SK-N-SH (cell line): ENCODE measurements around the gene MYL1. TPM values are rescaled to one million over a fixed set of nuclear protein-coding genes. Genes with fewer than 3 reads are reported as not detected.

Experiments
- CTCF ChIA-PET: fragments of 300-600, 350-600 bp; formaldehyde crosslinking; extraction: SDS; loops from one replicate; lab custom pipeline; 2021; lab: Yijun Ruan, JAX
- POLR2A ChIA-PET: fragments of 350-600 bp; sonication (Branson Sonifier 250); formaldehyde crosslinking; extraction: SDS; loops from one replicate; lab custom pipeline; 2020; ENCODE audit warnings: antibody characterized with exemption, inconsistent platforms; lab: Yijun Ruan, JAX
- DNase-seq: peaks from one replicate; pipeline ENCODE4 v3.0.0; 2012
- H2AFZ ChIP-seq: fragments of 200-600 bp; sonication (generic); 2 replicates; pipeline ENCODE4 v1.8.1; 2016; ENCODE audit warnings: antibody characterized with exemption, mild to moderate bottlenecking, low read depth
- H3F3A ChIP-seq: fragments of 200-600 bp; sonication (generic); replicated peaks from 2 replicates; pipeline ENCODE3; 2016; ENCODE audit warnings: antibody characterized with exemption, mild to moderate bottlenecking; ENCODE audit not compliant: insufficient read depth
- H3K27ac ChIP-seq, 2 experiments: fragments of 200-500 bp in 1 of 2; fragments of 200-600 bp in 1 of 2; sonication (Bioruptor generic) in 1 of 2; sonication (generic), shearing (Covaris generic) in 1 of 2; 2 replicates each; pipeline versions ENCODE4 v1.5.1 to v1.6.1; 2014 to 2016; ENCODE audit warnings: low read depth in 2 of 2, inconsistent platforms in 1 of 2, low read length in 1 of 2, mild to moderate bottlenecking in 1 of 2, mixed read lengths in 1 of 2
- H3K27me3 ChIP-seq: fragments of 200-600 bp; sonication (generic), shearing (Covaris generic); 2 replicates; pipeline ENCODE4 v1.6.1; 2016; ENCODE audit warnings: mixed run types; ENCODE audit not compliant: insufficient read depth
- H3K36me3 ChIP-seq, 2 experiments: fragments of 200-500 bp in 1 of 2; fragments of 200-600 bp in 1 of 2; sonication (Bioruptor generic) in 1 of 2; sonication (generic) in 1 of 2; replicated peaks in 1 of 2; 2 replicates each; pipeline versions ENCODE3 to v1.5.1; 2014 to 2016; ENCODE audit warnings: low read length in 1 of 2, mild to moderate bottlenecking in 1 of 2; ENCODE audit not compliant: insufficient read depth in 2 of 2, control insufficient read depth in 1 of 2
- H3K4me1 ChIP-seq, 2 experiments: fragments of 200-500 bp in 1 of 2; fragments of 200-600 bp in 1 of 2; sonication (Bioruptor generic) in 1 of 2; sonication (generic), shearing (Covaris generic) in 1 of 2; 2 replicates each; pipeline versions ENCODE4 v1.5.1 to v1.6.1; 2014 to 2016; ENCODE audit warnings: low read depth in 1 of 2, low read length in 1 of 2, mixed run types in 1 of 2; ENCODE audit not compliant: insufficient read depth in 2 of 2, control insufficient read depth in 1 of 2
- H3K4me2 ChIP-seq: fragments of 200-600 bp; sonication (generic), shearing (Covaris generic); 2 replicates; pipeline ENCODE4 v1.6.1; 2017; ENCODE audit warnings: mixed run types
- H3K4me3 ChIP-seq, 2 experiments: fragments of 200-500 bp in 1 of 2; fragments of 200-600 bp in 1 of 2; sonication (Bioruptor generic) in 1 of 2; sonication (generic), shearing (Covaris generic) in 1 of 2; 2 replicates each; pipeline versions ENCODE4 v1.5.1 to v1.8.1; 2014 to 2016; ENCODE audit warnings: low read depth in 2 of 2, inconsistent platforms in 1 of 2, low read length in 1 of 2, mild to moderate bottlenecking in 1 of 2, mixed read lengths in 1 of 2, moderate library complexity in 1 of 2
- H3K79me2 ChIP-seq: fragments of 200-600 bp; sonication (generic); 2 replicates; pipeline ENCODE4 v1.8.1; 2017; ENCODE audit warnings: mild to moderate bottlenecking; ENCODE audit not compliant: insufficient read depth
- H3K9ac ChIP-seq: fragments of 200-600 bp; sonication (generic); 2 replicates; pipeline ENCODE4 v1.6.1; 2017; ENCODE audit warnings: mixed run types
- H3K9me2 ChIP-seq: fragments of 200-600 bp; sonication (generic); 2 replicates; pipeline ENCODE4 v1.6.1; 2017; ENCODE audit warnings: mixed run types
- H3K9me3 ChIP-seq: fragments of 200-600 bp; sonication (generic); 2 replicates; pipeline ENCODE4 v1.6.1; 2017; ENCODE audit warnings: mixed run types, mild to moderate bottlenecking, moderate library complexity
- H4K20me1 ChIP-seq: fragments of 200-600 bp; sonication (generic); 2 replicates; pipeline ENCODE4 v1.6.1; 2017; ENCODE audit warnings: mild to moderate bottlenecking, mixed run types; ENCODE audit not compliant: insufficient read depth
- CHD2 ChIP-seq: fragments of 150-350 bp; IDR thresholded peaks from 2 replicates; pipeline ENCODE4 v1.6.1; 2018; ENCODE audit warnings: low read length; ENCODE audit not compliant: partially characterized antibody
- CTCF ChIP-seq: fragments of 200-600 bp; sonication (generic); IDR thresholded peaks from 2 replicates; pipeline ENCODE4 v1.6.1; 2017; ENCODE audit warnings: antibody characterized with exemption, mild to moderate bottlenecking, moderate library complexity
- ELF1 ChIP-seq: IDR thresholded peaks from 2 replicates; pipeline ENCODE4 v1.4.0; 2012
- EP300 ChIP-seq, 2 experiments: IDR thresholded peaks; 2 replicates each; pipeline versions ENCODE4 v1.4.0 to v1.6.1; 2012; ENCODE audit warnings: borderline replicate concordance in 1 of 2, low read depth in 1 of 2, low read length in 1 of 2
- FOSL2 ChIP-seq: IDR thresholded peaks from 2 replicates; pipeline ENCODE4 v1.4.0; 2012; ENCODE audit warnings: low read depth, mild to moderate bottlenecking, moderate library complexity, borderline replicate concordance
- FOXM1 ChIP-seq: IDR thresholded peaks from 2 replicates; pipeline ENCODE4 v1.4.0; 2012; ENCODE audit warnings: low read depth, mild to moderate bottlenecking
- GABPA ChIP-seq: IDR thresholded peaks from 2 replicates; pipeline ENCODE4 v1.4.0; 2012; ENCODE audit warnings: low read depth, mild to moderate bottlenecking
- IRF3 ChIP-seq: fragments of 150-350 bp; IDR thresholded peaks from 2 replicates; pipeline ENCODE4 v1.6.1; 2016; ENCODE audit warnings: mild to moderate bottlenecking, low read depth, low read length
- JUND ChIP-seq: IDR thresholded peaks from 2 replicates; pipeline ENCODE4 v1.4.0; 2012
- NRF1 ChIP-seq: IDR thresholded peaks from 2 replicates; pipeline ENCODE4 v1.6.1; 2012; ENCODE audit warnings: low read depth, mild to moderate bottlenecking, low read length
- POLR2AphosphoS5 ChIP-seq: IDR thresholded peaks from 2 replicates; pipeline ENCODE4 v1.6.1; 2012; ENCODE audit warnings: low read depth, low read length
- REST ChIP-seq: IDR thresholded peaks from 2 replicates; pipeline ENCODE4 v1.6.1; 2012; ENCODE audit warnings: mild to moderate bottlenecking, low read depth, low read length, moderate library complexity
- RFX5 ChIP-seq: IDR thresholded peaks from 2 replicates; pipeline ENCODE4 v1.6.1; 2012; ENCODE audit warnings: mild to moderate bottlenecking, improper control_type of control experiment, low read length
- SMC3 ChIP-seq: IDR thresholded peaks from 2 replicates; pipeline ENCODE4 v1.6.1; 2012; ENCODE audit warnings: low read depth, low read length, improper control_type of control experiment
- TCF12 ChIP-seq: IDR thresholded peaks from 2 replicates; pipeline ENCODE4 v1.4.0; 2012
- TEAD4 ChIP-seq: IDR thresholded peaks from 2 replicates; pipeline ENCODE4 v1.4.0; 2012; ENCODE audit warnings: mild to moderate bottlenecking, borderline replicate concordance; ENCODE audit not compliant: insufficient read depth
- polyA plus RNA-seq, 3 experiments: library from polyadenylated mRNA; depleted of rRNA; stranded (reverse); fragments of >200 nt; gene quantifications; 2 replicates each; pipeline ENCODE4 v1.2.3, GENCODE V29; 2012
- TF ChIP-seq, protein P1 (sequence below): IDR thresholded peaks from 2 replicates; pipeline ENCODE4 v1.4.0; 2012; ENCODE audit warnings: low read depth, borderline replicate concordance
- TF ChIP-seq, protein P2 (sequence below): IDR thresholded peaks from 2 replicates; pipeline ENCODE4 v1.4.0; 2012; ENCODE audit warnings: low read depth, borderline replicate concordance

MYL1 gene
- polyA plus RNA-seq, 1 of the 3 experiments (the other 2 are of a cell fraction): not detected

- Histone ChIP-seq H3K9ac (no peak overlapping the region), H3K9me2 (no peaks in the 10 kb centered on the region), H3K4me3 (no peak overlapping the region), H2AFZ (no peak overlapping the region), H3K4me2 (no peak overlapping the region), H3K9me3 (no peaks in the 10 kb centered on the region), H3K79me2 (no peaks in the 10 kb centered on the region), H3K36me3 (no peaks in the 10 kb centered on the region), H3F3A (no peaks in the 10 kb centered on the region), H3K27ac (no peak overlapping the region), H3K4me1 (no peaks in the 10 kb centered on the region), H4K20me1 (no peaks in the 10 kb centered on the region), H3K27me3 (no peaks in the 10 kb centered on the region)
- TF ChIP-seq CTCF: no peak
- no peak for TF ChIP-seq RFX5
- TF ChIP-seq POLR2AphosphoS5: no peak
- no peak for TF ChIP-seq REST
- no peak for TF ChIP-seq EP300 (IDR thresholded peaks at IDR 0.05; ENCODE audit: borderline replicate concordance in 1 of 2, low read depth in 1 of 2, low read length in 1 of 2)
- TF ChIP-seq CHD2: no peak
- no peak for TF ChIP-seq FOSL2
- TF ChIP-seq SMC3: no peak
- no peak for TF ChIP-seq GABPA
- TF ChIP-seq TEAD4: no peak
- TF ChIP-seq TCF12: no peak
- no peak for TF ChIP-seq IRF3
- no peak for TF ChIP-seq NRF1
- TF ChIP-seq, protein P1, sequence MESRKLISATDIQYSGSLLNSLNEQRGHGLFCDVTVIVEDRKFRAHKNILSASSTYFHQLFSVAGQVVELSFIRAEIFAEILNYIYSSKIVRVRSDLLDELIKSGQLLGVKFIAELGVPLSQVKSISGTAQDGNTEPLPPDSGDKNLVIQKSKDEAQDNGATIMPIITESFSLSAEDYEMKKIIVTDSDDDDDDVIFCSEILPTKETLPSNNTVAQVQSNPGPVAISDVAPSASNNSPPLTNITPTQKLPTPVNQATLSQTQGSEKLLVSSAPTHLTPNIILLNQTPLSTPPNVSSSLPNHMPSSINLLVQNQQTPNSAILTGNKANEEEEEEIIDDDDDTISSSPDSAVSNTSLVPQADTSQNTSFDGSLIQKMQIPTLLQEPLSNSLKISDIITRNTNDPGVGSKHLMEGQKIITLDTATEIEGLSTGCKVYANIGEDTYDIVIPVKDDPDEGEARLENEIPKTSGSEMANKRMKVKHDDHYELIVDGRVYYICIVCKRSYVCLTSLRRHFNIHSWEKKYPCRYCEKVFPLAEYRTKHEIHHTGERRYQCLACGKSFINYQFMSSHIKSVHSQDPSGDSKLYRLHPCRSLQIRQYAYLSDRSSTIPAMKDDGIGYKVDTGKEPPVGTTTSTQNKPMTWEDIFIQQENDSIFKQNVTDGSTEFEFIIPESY: no peak
- no peak for TF ChIP-seq JUND
- TF ChIP-seq FOXM1: no peak
- no peak for TF ChIP-seq ELF1
- TF ChIP-seq, protein P2, sequence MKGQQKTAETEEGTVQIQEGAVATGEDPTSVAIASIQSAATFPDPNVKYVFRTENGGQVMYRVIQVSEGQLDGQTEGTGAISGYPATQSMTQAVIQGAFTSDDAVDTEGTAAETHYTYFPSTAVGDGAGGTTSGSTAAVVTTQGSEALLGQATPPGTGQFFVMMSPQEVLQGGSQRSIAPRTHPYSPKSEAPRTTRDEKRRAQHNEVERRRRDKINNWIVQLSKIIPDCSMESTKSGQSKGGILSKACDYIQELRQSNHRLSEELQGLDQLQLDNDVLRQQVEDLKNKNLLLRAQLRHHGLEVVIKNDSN: no peak
- CTCF ChIA-PET: no interaction called here
- POLR2A ChIA-PET: no interaction called here
- no peak for DNase-seq
Observed at GRCh38 chr2:210259687-210260086, 55.3 kb downstream of the MYL1 start.
